PC-3 (cell line): ENCODE results near the gene ECSIT.

Source experiments
- EZH2 ChIP-seq: fragments of 300-600 bp; sonication (generic); IDR thresholded peaks from one replicate; pipeline ENCODE4 v1.6.1; 2017; ENCODE audit warnings: antibody characterized with exemption, mild to moderate bottlenecking, low read length; ENCODE audit not compliant: unreplicated experiment
- EZH2phosphoT487 ChIP-seq: fragments of 300-600 bp; sonication (generic); IDR thresholded peaks from 2 replicates; pipeline ENCODE4 v1.6.1; 2018; ENCODE audit warnings: mild to moderate bottlenecking, antibody characterized with exemption, low read length, borderline replicate concordance
- TF ChIP-seq, protein P1 (sequence below): fragments of 300-600 bp; sonication (generic); conservative IDR thresholded peaks from 2 replicates; pipeline ENCODE4 v1.5.1; 2017; ENCODE audit warnings: antibody characterized with exemption, low read depth, mild to moderate bottlenecking, low read length

DNA sequence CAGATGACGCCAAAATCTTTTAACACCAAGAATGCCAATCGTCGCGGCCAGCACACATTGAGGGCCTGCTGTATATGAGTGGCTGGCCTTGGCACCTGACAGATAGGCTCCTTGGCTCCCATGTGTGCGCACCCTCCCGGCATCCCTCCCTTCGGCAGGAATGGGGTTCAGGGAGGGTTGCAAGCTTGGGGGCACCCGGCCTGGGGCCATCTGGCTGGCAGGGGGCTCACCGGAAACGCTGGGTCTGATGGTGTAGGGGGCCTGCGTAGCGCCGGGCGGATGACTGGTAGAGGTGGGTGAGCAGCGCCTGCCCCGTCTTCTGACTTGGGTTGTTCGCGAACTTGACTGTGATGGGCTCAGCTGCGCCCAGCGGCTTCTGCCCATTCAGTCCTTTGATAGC lies 71.1 kb downstream of the ECSIT start:
- TF ChIP-seq, protein P1, sequence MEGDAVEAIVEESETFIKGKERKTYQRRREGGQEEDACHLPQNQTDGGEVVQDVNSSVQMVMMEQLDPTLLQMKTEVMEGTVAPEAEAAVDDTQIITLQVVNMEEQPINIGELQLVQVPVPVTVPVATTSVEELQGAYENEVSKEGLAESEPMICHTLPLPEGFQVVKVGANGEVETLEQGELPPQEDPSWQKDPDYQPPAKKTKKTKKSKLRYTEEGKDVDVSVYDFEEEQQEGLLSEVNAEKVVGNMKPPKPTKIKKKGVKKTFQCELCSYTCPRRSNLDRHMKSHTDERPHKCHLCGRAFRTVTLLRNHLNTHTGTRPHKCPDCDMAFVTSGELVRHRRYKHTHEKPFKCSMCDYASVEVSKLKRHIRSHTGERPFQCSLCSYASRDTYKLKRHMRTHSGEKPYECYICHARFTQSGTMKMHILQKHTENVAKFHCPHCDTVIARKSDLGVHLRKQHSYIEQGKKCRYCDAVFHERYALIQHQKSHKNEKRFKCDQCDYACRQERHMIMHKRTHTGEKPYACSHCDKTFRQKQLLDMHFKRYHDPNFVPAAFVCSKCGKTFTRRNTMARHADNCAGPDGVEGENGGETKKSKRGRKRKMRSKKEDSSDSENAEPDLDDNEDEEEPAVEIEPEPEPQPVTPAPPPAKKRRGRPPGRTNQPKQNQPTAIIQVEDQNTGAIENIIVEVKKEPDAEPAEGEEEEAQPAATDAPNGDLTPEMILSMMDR, result no peak
- TF ChIP-seq EZH2 (no peak), EZH2phosphoT487 (no peak)
